Coronary artery (tissue), 2 donors: Measurements from ENCODE around the gene CNGA2.

Source experiments
- DNase-seq: peaks from one replicate; pipeline ENCODE4 v3.0.0-alpha.2; 2017; ENCODE audit warnings: low spot score
- H3K27ac ChIP-seq, 2 donors: fragments of 200-600 bp; sonication (generic); one replicate each; pipeline ENCODE4 v1.5.1; 2016 to 2019
- H3K4me3 ChIP-seq: fragments of 200-600 bp; sonication (generic); 2 replicates; pipeline ENCODE4 v1.5.1; 2016; ENCODE audit warnings: mild to moderate bottlenecking, moderate library complexity
- CTCF ChIP-seq: fragments of 200-600 bp; sonication (generic); IDR thresholded peaks from one replicate; pipeline ENCODE4 v1.5.1; 2019; ENCODE audit warnings: antibody characterized with exemption

Gene CNGA2

GRCh38 chrX:151711154-151711553 is 23.4 kb upstream of the CNGA2 start:
- no peak overlapping the region for H3K27ac ChIP-seq
- no peak for DNase-seq

GRCh38 chrX:151711787-151712186 is 22.8 kb upstream of the CNGA2 start:
- no peak for TF ChIP-seq CTCF
- DNase-seq: no peak
- Histone ChIP-seq H3K27ac (no peak overlapping the region), H3K4me3 (no peak overlapping the region)

More at GRCh38 chrX:151711154-151711553, 23.4 kb upstream of the CNGA2 start:
- no peak for TF ChIP-seq CTCF
- no peak overlapping the region for H3K4me3 ChIP-seq

- TF ChIP-seq CTCF: no peak
- DNase-seq: no peak
- H3K27ac ChIP-seq: no peak overlapping the region
- H3K4me3 ChIP-seq: no peak overlapping the region
These were observed 22.3 kb upstream of the CNGA2 start for GRCh38 chrX:151712253-151712652.

GRCh38 chrX:151713849-151714248 is 20.7 kb upstream of the CNGA2 start:
- no peak for DNase-seq
- Histone ChIP-seq H3K27ac (no peak overlapping the region), H3K4me3 (no peak overlapping the region)
- TF ChIP-seq CTCF: no peak

GRCh38 chrX:151714362-151714761 is 20.2 kb upstream of the CNGA2 start:
- no peak for TF ChIP-seq CTCF
- H3K4me3 ChIP-seq: no peak overlapping the region
- DNase-seq: no peak
- H3K27ac ChIP-seq: no peak overlapping the region

GRCh38 chrX:151715752-151716151 is 18.8 kb upstream of the CNGA2 start, which contains the start of gene FATE1:
Gene FATE1, plus strand, starts transcription at chrX:151716035. Its CDS starts 85 bp downstream, at chrX:151716120.
- no peak within 1 kb of the TSS for H3K4me3 ChIP-seq
- no peak for DNase-seq
- no peak for TF ChIP-seq CTCF
- H3K27ac ChIP-seq: no peak within 1 kb of the TSS

- DNase-seq: no peak
- H3K27ac ChIP-seq: no peak overlapping the region
- no peak for TF ChIP-seq CTCF
- H3K4me3 ChIP-seq: no peak overlapping the region
These were observed 12.2 kb upstream of the CNGA2 start for GRCh38 chrX:151722241-151722846.
